GM21526 (cell line): ENCODE results near the gene TMEM169.

ENCODE experiments used
- ATAC-seq: cut with Tn5 transposase; IDR thresholded peaks from one replicate; pipeline ENCODE4 v1.9.1; 2021; ENCODE audit warnings: moderate library complexity; ENCODE audit not compliant: unreplicated experiment, low FRiP score

The TMEM169 gene

DNA sequence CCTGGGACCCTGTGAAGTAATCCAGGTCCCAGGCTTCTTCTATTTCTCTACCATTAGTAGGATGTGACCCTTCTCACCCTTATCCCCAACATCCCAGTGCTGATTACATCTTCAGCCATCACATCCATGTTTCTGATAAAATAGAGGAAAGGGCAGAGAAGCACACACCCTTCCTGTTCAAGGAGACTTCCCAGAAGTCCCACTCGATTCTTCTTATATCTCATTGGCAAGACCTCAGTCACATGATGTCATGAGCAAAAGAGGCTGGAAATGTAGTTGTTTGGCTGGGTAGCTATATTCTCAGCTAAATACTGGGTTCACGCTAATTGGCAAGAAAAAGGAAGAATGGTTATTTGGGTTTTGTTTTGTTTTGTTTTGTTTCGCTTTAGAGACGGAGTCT lies 19.4 kb downstream of the TMEM169 start:
- no peak for ATAC-seq

DNA sequence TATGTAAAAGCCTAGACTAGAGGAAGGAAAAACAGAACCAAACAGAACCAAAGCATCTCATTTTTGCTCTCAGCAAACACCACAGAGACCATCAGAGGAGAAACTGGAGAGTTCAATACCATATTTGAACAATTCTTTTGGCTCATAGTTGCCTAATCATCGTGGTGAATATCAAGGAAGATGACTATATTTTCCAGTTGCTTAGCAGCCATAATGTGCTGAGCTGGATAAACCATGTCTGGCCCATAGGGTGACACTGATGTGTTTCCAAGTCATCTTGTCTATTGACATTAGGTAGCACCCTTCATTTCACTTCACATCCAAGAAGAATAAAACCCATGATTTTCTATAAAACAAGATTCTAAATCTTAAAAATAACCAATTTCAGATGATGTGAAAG lies 21.5 kb downstream of the TMEM169 start:
- ATAC-seq: no peak

DNA sequence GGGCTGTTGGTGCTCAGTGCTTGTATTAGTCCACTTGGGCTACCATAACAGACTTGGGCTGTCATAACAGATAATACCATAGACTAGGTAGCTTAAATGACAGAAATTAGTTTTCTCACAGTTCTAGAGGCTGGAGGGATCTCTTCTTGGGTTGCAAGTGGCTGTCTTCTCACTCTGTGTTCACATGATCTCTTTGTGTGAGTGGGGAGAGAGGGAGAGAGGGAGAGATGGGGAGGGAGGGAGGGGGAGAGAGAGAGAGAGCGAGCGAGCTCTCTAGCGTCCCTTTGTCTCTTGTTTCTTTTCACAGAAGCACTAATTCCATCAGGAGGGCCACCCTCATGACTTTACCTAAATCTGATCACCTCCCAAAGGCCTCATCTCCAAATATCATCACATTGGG lies 23.0 kb downstream of the TMEM169 start:
- no peak for ATAC-seq

DNA sequence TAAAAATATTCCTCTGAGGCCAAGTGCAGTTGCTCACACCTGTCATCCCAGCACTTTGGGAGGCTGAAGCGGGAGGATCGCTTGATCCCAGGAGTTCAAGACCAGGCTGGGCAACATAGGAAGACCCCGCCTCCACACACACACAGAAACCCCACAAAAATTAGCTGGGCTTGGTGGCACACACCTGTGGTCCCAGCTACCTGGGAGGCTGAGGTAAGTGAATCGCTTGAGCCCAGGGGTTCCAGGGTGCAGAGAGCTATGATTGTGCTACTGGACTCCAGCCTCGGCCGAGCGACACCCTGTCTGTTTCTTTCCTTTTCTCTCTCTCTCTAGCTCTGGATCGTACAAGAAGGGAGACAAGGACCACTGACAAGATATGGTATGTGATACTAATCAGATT lies 25.6 kb downstream of the TMEM169 start:
- ATAC-seq: no peak

DNA sequence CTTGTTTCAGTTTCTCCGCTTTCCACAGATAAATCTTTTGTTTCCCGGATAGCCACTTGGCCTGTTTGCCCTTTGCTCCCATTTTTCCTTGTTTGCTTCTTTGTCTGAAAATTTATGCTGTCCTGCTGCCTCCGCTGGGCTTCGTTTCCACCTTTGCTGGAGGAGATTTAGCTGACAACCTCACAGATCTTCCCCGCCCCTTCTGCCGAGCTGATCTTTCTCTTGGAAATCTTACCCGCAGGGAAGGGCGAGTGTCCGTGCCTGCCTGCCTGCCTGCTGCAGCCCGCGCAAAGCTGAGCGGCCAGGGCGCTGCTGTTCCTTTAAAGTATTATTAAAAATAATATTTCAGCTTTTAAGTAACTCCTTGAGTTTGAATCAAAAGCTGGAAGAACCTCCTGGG lies 26.0 kb downstream of the TMEM169 start:
- ATAC-seq: no peak

DNA sequence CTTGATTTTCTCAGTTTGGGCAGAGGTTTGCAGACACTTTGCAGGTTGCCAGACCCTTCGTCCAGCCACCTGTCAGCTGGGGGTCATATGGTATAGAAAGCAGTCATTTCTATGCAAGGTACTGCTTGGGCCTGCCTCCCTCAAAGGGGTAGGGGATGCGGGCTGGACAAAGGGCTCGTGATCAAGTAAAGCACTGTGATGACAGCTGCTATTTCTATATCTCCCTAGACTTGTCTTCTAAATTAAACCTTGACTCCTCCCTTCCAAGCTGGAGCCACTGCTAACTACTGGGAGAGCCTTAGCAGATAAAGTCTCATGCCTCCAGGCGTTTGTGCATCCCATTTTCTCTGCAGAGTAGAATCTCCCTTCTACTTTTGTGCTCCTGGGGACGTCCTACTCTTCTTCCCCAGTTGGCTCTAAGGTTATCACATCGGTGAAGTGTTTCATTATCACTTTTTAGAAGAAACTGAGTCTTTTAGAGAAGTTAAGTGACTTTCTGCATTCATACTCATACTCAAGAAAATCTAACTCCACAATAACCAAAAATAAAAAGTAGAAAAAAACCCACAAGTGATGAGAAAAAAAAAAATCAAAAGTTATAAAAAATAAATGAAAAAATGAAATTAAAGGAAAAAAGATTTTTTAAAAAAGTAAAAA lies 26.7 kb downstream of the TMEM169 start:
- no peak for ATAC-seq

DNA sequence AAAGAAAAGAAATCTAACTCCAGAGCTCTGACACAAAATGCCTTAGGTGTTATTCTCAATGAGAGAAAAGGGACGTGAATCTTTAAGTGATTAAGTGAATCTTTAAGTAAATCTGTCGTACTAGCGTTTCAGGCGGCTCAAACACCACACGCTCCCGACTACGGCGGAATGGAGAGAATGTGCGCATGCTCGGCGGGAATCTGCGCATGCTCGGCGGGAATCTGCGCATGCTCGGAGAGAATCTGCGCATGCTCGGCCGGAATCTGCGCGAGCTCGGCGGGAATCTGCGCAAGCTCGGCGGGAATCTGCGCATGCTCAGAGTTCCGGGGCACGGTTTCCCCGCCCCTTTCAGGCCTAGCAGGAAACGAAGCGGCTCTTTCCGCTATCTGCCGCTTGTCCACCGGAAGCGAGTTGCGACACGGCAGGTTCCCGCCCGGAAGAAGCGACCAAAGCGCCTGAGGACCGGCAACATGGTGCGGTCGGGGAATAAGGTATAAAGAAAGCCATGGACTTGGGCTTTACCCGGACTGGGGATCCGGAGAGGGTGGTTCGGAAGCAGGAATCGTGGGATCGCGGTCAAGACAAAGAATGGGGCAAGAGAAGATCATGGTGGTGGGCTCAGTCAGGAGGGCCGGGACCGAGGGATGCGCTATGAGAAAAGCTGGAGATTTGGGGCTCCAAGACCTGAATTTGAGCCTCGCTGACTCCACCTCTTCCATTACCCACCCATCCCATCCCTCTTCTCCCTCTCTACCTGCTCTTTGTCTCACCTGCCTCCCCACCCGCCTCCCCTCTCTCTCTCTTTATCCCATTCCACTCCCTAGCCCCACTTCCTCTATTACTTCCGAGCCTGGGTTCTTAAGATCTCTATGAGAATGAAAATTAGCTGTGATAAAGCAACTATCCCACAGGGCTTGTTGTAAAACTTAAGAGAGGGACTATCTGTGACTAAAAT lies 27.5 kb downstream of the TMEM169 start, which contains the start of gene XRCC5:
Gene XRCC5 (plus strand): TSS at position 382 of the 955 bp plus-strand sequence. CDS start 89 bp downstream, at position 471.
- peak; percentile 42 for ATAC-seq

DNA sequence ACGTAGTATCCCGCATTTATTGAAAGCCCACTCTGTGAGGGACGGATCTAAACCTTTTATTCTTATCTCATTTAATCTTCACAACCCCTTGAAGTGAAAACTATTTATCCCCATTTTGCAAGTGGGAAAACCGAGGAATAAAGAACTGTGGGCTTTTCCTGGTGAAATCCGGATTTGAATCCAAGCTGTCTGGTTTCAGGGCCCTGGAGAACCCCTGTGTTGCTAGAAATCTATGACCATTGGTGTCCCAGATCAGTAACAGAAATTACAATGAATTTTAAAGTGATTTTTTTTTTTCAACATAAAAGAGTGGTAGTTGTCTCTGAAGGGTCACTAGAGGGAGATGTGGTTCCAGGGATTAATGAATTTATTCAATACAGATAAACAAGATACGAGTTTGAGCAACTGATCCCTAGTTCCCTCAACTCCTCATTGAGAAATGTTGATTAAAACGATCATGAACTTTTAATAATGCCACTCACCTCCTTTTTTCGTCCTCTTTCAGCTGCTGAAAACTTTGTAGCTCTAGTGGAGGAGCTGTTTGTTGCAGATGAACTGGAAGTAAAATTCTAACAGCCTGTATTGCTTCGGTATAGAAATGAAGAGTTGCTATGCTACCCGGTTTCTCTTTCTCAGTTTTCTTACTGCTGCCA lies 28.4 kb downstream of the TMEM169 start:
- ATAC-seq: no peak

DNA sequence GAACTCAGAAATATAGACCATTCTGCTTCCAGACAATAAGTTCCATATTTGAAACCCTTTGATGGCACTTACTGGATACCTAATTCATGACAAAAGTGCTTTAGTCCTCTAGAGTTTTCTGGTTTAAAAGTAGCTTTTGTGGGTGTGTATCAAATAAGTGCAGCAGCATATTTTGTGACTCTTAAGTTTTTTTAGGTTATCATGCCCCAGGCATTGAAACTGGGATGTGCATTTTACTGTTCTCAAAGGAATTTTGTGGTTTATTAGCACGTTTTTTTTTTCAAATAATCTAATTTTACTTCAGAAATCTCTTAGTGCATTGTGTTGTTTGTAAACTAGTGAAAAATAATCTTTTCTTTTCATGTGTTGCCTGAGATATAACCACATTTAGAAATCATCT lies 28.9 kb downstream of the TMEM169 start:
- no peak for ATAC-seq

DNA sequence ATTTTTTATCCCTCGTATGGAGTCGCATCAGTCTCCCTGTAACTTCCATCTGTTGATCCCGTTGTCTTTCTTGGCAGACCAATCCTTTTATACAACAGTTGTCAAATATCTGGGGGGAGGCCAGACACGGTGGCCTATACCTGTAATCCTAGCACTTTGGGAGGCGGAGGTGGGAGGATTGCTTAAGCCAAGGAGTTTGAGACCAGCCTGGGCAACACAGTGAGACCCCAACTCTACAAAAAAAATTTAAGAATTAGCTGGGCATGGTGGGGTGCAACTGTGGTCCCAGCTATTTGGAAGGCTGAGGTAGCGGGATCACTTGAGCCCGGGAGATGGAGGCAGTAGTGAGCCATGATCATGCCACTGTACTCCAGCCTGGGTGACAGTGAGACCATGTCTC lies 29.4 kb downstream of the TMEM169 start:
- no peak for ATAC-seq

DNA sequence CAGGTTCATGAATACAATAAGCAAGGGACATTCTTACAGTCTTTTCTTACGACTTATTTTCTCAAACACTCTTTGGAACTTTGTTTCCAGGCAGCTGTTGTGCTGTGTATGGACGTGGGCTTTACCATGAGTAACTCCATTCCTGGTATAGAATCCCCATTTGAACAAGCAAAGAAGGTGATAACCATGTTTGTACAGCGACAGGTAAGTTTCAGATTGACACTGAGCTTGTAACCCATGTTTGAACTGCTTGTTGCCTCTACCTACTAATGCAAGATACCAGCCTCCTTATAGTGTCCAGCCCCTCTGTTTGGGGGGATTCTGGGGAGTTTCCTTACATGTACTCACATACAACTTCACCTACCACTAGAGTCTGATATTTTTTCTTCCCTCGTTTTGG lies 31.2 kb downstream of the TMEM169 start:
- ATAC-seq: no peak

DNA sequence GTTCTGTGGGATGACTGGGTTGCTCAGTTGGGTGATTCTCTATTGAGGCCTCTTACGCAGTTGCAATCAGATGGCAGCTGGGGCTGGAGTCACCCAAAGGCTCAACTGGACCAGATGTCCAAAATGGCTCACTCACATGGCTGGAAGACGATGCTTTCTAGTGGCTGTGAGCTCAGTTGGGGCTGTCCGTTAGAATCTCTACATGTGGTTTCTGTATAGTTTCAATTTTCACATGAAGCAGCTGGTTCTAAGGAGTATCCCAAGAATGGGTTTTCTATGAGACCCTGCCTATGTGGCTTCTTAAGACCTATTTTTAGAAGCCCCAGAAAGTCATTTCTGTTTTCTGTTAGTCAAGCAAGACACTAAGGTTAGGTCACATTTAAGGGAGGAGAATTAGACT lies 31.9 kb downstream of the TMEM169 start:
- peak; percentile 68 for ATAC-seq

DNA sequence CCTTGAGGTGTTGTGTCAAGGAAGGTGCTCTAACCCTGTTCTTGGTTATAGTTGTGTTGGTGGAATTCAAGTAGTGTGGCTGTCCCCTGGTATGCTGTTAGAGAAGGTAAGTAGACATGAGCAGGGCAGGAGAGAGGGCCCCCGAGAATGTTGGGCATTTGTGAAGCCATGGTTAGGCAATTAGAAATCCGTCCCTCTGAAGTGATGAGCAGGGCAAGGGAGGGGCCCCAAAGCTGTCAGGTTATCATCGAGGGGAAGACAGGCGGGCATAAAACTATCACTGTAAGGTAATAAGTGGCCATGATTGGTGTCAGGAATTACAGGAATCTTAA lies 32.6 kb downstream of the TMEM169 start:
- peak; percentile 1 for ATAC-seq

DNA sequence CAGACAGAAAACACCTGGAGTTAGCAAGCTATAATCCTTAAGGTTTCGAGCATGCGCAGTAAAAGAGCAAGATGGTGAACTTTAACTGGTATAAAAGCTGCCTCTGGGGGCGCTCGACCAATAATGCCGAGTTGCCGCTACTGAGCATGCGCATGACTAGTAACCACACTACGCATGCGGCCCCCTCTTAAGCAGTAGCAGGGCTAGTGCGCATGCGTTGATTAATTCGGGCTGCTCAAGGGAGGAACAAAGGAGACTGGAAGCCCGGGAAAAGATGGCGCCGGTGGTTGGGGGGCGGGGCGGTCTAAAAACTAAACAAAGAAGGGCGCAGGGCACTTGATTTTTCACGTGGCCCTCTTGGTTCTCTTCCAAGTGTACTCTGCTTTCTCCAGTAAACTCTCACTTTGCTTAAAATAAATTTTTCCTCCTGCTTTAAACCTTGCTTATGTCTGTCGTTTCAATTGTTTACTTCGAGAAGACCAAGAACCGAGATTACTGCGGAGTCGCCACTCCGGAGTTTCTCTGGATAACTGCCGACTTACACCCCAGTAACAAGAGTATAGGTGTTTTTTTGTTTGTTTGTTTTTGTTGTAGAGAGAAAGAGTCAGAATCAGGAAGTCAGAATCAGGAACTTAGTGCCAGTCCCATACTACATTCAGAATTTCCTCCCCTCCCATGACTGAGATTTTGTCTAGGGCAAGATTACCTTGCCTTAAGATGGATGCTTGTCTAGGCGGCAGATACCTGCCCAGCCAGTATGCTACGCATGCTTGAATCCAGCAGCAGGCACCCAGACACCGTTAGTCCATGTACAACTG lies 33.2 kb downstream of the TMEM169 start:
- ATAC-seq: peak; percentile 49

DNA sequence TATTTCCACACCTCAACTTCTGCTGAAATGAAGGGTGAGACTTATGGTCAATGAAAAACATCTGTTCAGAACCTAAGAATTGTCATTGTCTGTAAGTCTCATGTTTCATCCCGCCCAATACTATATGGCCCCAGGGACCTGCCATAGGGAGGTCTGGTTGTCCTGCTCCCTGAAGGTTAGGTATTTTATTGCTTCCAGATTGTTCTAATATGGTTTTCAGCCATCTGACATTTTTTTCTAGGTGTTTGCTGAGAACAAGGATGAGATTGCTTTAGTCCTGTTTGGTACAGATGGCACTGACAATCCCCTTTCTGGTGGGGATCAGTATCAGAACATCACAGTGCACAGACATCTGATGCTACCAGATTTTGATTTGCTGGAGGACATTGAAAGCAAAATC lies 34.7 kb downstream of the TMEM169 start:
- ATAC-seq: no peak

DNA sequence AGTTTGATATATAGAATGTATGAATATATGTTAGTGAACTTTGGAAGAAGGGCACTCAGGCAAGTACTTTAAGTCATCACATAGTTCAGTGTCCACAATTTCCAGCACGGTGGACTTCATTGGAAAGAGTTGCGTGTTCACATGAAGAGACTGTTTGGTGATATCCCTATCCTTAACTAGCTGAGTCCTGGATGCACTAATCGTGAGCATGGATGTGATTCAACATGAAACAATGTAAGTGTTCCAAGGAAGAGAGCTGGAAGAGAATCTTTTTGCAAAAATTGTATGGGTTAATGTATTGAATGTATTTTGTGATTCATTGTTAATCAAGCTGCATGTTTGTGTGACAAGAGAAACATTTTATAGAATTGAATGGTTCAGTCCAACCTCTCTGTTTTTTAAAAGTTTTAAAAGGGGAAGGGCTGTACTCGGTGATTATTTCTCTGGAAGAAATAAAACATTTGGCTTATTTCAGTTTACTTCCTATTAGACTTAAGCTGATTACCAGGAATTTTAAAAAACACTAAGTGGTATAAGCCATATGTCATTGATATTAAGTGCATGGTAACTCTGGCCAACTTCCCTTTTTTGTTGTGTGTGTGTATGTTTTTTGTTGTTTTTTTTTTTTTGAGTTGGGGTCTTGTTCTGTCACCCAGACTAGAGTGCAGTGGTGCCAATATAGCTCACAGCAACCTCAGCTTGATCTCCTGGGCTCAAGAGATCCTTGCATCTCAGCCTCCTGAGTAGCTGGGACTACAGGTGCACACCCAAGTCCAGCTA lies 36.0 kb downstream of the TMEM169 start:
- no peak for ATAC-seq

DNA sequence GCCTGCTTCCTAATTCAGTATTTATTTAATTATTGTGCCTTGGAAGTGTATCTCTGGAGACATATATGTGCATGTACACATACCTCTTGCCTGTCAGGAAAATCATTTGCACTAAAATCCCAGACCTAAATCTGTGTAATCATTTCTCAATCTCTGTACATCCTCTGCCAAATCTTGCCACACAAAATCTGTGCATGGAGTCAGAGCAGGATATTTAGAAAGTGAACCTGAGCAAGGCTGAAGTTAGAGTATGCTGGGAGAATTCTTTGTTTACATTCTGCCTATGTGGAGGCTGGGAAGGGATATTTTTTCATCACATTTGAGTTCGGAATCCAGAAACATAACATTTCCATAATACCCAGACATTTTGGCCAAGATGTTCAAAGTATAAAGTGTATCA lies 36.8 kb downstream of the TMEM169 start:
- no peak for ATAC-seq

DNA sequence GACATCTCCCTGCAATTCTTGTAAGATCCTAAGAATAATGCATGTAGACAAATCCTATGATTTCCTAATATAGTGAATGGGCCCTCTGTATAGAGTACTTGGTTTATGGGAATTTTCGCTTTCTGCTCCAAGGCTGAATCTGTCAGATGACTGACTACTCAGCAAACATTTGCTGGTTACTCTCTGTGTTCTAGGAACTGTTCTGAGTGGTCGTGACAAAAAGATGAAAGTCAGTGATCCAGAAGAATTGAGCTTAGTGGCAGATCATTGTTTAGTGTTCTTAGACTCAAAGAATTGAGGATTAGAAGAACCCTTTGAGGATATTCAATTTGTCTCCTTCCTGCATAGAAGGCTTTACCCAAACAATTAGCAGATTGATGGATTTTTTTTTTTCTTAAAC lies 37.4 kb downstream of the TMEM169 start:
- ATAC-seq: no peak

DNA sequence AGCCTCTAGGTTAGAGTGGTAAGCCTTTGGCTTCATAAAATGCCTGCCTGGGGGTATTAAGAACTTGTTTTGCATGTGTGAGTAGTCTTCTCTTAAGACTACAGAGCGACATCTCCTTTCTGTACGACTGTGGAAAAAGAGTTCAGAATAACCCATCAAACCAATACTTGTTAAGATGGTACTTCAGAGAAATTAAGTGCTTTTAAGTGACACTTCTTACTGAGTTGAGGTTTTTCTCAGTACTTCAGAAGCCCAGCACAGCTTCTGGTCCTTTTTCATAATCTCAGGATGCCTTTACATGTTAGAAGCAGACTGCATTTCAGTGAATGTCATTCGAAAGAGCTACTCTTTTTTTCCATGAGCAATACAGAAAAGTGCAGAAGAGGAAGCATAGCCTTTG lies 38.3 kb downstream of the TMEM169 start:
- no peak for ATAC-seq

DNA sequence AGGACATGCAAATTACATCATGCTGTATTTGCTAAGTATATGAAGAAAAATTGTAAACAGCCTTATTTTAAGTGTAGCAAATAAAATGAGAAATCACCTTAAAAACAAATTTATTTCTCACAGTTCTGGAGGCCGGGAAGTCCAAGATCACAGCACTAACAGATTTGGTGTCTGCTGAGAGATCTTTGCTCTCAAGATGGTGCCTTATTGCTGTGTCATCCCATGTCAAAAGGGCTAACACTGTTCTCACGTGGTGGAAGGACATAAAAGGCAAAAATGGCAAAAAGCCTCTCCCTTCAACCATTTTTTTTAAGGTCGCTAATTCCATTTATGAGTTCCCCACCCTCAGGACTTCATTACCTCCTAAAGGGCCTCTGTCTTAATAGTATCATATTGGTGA lies 39.5 kb downstream of the TMEM169 start:
- ATAC-seq: no peak
